HG03103 (cell line): ENCODE measurements around the gene ETS2.
"Not testable (repeated sequence)": the region's sequence is repeated elsewhere in the genome, so short reads cannot be mapped to it uniquely, and the experiment has no call there.

ENCODE experiments used
- ATAC-seq: cut with Tn5 transposase; IDR thresholded peaks from one replicate; pipeline ENCODE4 v1.9.1; 2021; ENCODE audit warnings: low read depth; ENCODE audit not compliant: unreplicated experiment

ETS2 gene

DNA sequence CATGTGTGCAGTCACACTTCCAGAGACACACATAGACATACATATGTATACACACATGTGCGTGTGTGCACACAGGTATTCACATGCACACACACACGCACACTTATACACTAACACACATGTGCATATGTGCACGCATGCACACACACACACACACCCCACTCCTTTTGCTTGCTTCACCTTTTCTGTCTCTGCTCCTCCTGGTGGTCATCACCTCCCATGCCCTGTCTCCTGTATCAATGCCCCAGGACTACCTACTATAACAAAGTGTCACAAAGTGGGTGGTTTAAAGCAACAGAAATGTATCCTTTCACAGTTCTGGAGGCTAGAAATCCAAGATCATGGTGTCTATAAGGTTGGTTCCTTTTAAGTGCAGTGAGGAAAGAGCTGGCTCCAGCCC lies 27.4 kb downstream of the ETS2 start:
- ATAC-seq, result no peak

GRCh38 chr21:38834725-38835124 lies 29.0 kb downstream of the ETS2 start:
- no peak for ATAC-seq

GRCh38 chr21:38837806-38838461 lies 32.2 kb downstream of the ETS2 start:
- no peak for ATAC-seq

DNA sequence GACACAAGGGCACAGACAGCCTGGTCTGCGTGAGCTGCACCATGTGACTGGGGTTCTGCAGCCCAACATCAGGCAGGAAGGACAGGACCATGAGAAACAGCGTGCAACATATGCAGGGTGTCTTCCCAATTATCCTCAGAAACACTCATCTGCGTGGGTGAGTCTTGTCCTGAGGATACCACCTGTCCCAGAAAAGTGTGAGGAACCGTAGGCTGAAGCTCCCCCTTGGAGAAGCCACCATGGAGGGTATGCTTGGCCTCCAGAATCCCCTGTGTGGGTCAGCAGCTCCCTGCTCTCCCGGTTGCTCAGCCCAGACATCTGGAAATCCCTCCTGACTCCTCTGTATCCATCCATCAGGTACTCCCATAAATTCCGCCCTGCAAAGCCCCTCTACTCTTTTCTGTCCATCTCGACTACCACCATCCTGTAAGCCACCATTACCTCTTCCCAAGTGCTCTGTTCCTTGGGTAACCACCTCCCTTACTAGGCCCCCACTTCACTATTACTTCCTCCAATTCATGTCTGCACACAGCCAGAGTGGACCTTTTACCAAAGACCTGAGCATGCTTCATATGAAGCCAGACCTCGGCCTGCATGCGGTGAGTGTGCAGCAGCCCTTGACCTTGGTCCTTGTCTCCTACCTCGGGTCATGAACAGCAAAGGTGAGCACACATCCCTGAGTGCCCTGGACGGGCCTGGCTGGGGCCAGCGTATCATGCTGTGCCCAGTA lies 33.0 kb downstream of the ETS2 start:
- ATAC-seq, result no peak

DNA sequence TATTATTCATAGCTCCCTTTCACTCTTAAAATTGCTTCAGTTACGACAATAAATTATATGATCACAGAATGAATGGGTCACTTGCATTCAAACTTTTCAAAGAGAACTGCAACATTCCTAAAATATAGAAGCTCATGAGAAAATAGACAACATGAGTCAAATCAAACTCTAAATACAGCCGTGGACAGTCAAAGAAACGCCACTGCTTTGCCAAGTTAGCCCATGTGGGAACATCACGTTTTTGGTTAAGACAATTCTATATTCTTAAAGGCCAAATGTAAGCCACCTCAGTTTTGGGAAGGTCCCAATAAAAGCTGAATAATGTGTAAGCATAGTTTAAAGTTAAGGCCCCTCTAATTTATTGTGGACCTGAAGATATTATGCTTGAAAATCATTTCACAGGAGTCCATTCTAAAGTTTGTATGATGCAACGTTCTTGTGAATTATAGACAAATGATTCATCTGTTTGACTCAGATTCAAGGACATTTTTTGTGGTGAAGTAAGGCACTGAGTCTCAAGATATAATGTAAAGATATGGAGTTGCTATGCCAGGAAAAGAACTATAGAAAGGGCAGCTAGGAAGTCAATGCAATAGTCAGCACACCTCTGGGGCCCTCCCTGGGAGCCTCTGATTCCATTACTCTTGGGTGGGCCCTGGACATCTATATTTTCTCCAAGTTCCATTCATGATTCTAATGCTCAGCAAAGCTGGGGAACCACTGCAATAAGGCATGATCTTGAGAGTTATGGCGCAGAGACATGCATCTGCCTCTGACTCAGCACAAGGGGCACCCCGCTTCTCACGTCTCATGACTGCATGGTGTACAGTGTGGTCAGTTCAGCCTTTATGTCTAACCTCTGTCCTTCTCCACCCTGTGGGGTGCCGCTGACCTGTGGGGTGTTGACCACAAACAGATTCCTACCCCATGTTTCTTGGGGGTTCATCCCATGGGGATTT lies 33.9 kb downstream of the ETS2 start:
- no peak for ATAC-seq

- no peak for ATAC-seq
Measured at GRCh38 chr21:38840456-38841300, 34.9 kb downstream of the ETS2 start.

DNA sequence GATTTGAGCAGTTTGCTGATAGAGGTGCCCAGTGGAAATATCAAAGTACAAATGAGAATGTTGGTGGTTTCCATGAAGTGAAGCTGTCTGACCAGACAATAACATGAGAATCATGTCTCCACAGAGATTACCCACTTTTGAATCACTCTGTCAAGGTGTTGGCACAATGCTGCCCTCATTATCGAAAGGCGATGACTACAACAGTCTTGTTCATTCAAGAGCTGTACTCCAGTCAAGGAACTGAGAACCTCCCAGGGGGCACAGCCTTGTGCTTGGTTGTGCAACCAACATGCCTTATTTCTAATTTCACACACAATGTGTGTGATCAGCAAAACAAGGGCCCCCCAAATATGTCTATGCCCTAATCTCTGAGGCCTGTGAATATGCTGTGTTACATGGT lies 35.7 kb downstream of the ETS2 start:
- ATAC-seq, result no peak

GRCh38 chr21:38842079-38842478 lies 36.4 kb downstream of the ETS2 start:
- no peak for ATAC-seq

DNA sequence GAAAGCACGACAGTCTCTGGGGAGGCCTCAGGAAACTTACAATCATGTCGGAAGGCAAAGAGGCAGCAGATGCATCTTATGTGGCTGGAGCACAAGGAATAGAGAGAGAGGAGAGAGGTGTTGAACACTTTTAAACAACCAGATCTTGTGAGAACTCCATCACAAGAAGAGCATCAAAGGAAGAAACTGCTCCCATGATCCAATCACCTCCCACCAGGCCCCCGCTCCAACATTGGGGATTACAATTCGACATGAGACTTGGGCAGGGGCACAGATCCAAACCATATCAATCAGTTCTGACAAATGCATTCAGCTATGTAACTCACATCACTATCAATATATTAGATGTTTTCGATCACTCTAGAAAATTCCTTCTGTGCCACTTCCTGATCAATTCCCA lies 37.6 kb downstream of the ETS2 start:
- ATAC-seq, result no peak

DNA sequence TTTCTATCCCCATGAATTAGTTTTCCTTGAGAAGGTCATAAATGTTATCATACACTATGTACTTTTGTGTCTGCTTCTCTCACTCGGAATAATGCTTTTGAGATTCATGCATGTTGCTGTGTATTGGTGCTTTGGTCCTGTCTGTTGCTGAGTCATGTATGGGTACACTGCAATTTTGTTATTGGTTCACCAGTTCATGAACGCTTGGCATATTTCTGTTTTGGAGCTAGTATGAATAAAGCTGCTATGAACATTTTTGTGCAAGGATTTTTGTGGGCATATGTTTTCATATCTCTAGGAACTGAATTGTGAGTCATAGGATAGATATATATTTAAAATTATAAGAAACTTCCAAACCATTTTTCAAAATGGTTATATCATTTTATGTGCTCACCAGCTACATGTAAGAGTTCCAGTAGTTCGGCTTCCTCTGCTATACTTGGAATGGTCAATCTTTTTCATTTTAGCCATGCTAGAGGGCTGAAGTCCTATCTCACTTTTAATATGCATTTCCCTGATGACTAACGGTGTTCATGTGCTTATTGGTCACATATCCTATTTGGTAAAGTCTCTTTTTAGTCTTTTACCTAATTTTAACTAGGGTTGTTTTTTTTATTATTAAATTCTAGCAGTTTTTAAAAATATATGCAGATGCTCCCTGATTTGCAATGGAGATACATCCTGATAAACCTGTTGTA lies 38.2 kb downstream of the ETS2 start:
- no peak for ATAC-seq

- ATAC-seq, result not testable (repeated sequence)
Measured at GRCh38 chr21:38845374-38845773, 39.6 kb downstream of the ETS2 start.

- no peak for ATAC-seq
Measured at GRCh38 chr21:38847556-38847955, 41.8 kb downstream of the ETS2 start.

- ATAC-seq, result no peak
Measured at GRCh38 chr21:38848187-38848609, 42.5 kb downstream of the ETS2 start.

DNA sequence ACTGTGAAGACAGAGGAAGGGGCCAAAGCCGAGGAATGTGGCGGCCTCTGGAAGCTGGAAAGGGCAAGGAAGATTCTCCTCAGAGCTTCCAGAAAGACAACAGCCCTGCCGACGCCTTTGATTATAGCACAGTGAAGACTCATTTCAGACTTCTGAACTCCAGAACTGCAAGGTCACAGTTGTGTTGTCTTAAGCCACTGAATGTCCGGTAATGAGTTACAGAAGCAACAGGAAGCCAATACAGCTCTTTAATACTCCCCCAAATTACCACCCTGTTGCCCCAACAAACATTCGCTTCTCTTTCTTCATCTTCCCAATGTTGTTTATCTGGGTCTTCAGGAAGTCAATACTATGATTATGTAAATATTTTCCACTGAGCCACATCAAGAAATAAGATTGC lies 44.0 kb downstream of the ETS2 start:
- no peak for ATAC-seq

- no peak for ATAC-seq
Measured at GRCh38 chr21:38850277-38850951, 44.7 kb downstream of the ETS2 start.

DNA sequence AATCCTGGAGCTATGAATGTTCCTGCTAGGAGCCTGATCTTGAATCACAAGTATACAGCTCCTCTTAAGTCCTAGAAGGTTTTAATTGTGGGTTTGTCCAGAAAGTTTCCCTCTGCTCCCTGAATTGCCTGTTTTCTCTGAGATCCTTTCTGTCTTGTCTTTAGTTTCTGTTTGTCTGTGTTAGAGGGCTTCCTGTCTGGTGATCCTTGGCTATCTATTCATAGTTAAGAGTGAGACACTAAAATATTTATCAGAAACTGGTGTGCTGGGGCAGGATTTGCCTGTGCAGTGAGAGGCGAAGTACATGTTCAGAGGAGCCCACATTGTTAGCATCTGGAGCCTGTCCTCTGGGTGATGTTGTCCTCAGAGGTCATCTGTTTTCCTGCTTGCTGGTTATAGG lies 45.4 kb downstream of the ETS2 start:
- no peak for ATAC-seq

GRCh38 chr21:38852278-38852677 lies 46.5 kb downstream of the ETS2 start:
- ATAC-seq, result no peak

- no peak for ATAC-seq
Measured at GRCh38 chr21:38852708-38853107, 47.0 kb downstream of the ETS2 start.

DNA sequence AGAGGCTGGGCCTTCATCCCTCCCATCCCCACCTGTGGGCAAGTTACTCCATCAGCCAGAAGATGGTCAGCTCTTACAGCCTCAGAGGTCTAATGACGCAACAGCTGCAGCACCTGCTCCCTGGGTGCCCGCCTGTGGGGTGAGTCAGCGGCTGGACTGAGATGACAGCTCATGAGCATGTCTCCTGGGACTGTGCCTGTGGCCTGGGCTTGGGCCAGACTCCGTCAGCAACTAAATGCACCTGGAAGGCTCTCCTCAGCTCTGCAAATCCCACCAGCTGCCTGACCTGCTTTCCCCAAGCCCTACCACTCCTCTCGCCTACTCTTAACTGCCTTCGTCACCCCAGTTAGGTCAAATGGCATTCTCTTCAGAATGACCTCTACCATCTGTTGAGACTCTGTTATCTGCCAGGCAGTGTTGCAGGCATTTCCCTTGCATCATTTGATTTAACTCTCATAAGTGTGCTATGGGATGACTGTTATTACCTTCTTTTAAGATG lies 47.7 kb downstream of the ETS2 start:
- ATAC-seq, result peak; percentile 77
